ENCODE results near the gene GATAD2A.

Gene GATAD2A

GRCh38 chr19:19427944-19428343 lies 22.5 kb downstream of the GATAD2A start:
- DNase-seq (ENCODE audit: low read depth): no peak
- in situ Hi-C loops (cut with HindIII; ENCODE audit: low sequenced_read_pairs): no loop called here
- no peak for TF ChIP-seq CTCF (IDR thresholded peaks at IDR 0.05; ENCODE audit: low read depth, low read length, missing control alignments)
- no peak overlapping the region for H3K4me3 ChIP-seq (ENCODE audit: low read depth, low read length)

- in situ Hi-C loops (cut with HindIII; ENCODE audit: low sequenced_read_pairs): no loop called here
- no peak for DNase-seq (ENCODE audit: low read depth)
- H3K4me3 ChIP-seq (ENCODE audit: low read depth, low read length): no peak overlapping the region
- no peak for TF ChIP-seq CTCF (IDR thresholded peaks at IDR 0.05; ENCODE audit: low read depth, low read length, missing control alignments)
Observed at GRCh38 chr19:19428746-19429145, 23.3 kb downstream of the GATAD2A start.

- H3K4me3 ChIP-seq (ENCODE audit: low read depth, low read length): no peak overlapping the region
- no peak for DNase-seq (ENCODE audit: low read depth)
- in situ Hi-C loops (cut with HindIII; ENCODE audit: low sequenced_read_pairs): no loop called here
- TF ChIP-seq CTCF (IDR thresholded peaks at IDR 0.05; ENCODE audit: low read depth, low read length, missing control alignments): no peak
Observed at GRCh38 chr19:19429361-19429760, 23.9 kb downstream of the GATAD2A start.

GRCh38 chr19:19432732-19433131 lies 27.3 kb downstream of the GATAD2A start:
- in situ Hi-C loops (cut with HindIII; ENCODE audit: low sequenced_read_pairs): no loop called here
- H3K4me3 ChIP-seq (ENCODE audit: low read depth, low read length): no peak overlapping the region
- no peak for TF ChIP-seq CTCF (IDR thresholded peaks at IDR 0.05; ENCODE audit: low read depth, low read length, missing control alignments)
- DNase-seq (ENCODE audit: low read depth): no peak

- no peak overlapping the region for H3K4me3 ChIP-seq (ENCODE audit: low read depth, low read length)
- no peak for TF ChIP-seq CTCF (IDR thresholded peaks at IDR 0.05; ENCODE audit: low read depth, low read length, missing control alignments)
- no peak for DNase-seq (ENCODE audit: low read depth)
- in situ Hi-C loops (cut with HindIII; ENCODE audit: low sequenced_read_pairs): no loop called here
Observed at GRCh38 chr19:19433666-19434213, 28.3 kb downstream of the GATAD2A start.

GRCh38 chr19:19434483-19435045 lies 29.1 kb downstream of the GATAD2A start:
- no peak for TF ChIP-seq CTCF (IDR thresholded peaks at IDR 0.05; ENCODE audit: low read depth, low read length, missing control alignments)
- no peak overlapping the region for H3K4me3 ChIP-seq (ENCODE audit: low read depth, low read length)
- in situ Hi-C loops (cut with HindIII; ENCODE audit: low sequenced_read_pairs): no loop called here
- no peak for DNase-seq (ENCODE audit: low read depth)

Data from astrocyte of the cerebellum (primary cell).